ENCODE results near the gene PPP1R36.
A peak's percentile ranks its signal among the peaks of the same experiment; 100 is the strongest.
"Not testable (repeated sequence)": the region's sequence is repeated elsewhere in the genome, so short reads cannot be mapped to it uniquely, and the experiment has no call there.

The PPP1R36 gene

GRCh38 chr14:64522591-64523355 lies 27.0 kb upstream of the PPP1R36 start:
- DNase-seq, result no peak

GRCh38 chr14:64525354-64525753 lies 24.4 kb upstream of the PPP1R36 start:
- no peak for DNase-seq

GRCh38 chr14:64531567-64531966 lies 18.2 kb upstream of the PPP1R36 start:
- DNase-seq, result no peak

- DNase-seq, result no peak
Observed at GRCh38 chr14:64536488-64537245, 13.1 kb upstream of the PPP1R36 start.

DNA sequence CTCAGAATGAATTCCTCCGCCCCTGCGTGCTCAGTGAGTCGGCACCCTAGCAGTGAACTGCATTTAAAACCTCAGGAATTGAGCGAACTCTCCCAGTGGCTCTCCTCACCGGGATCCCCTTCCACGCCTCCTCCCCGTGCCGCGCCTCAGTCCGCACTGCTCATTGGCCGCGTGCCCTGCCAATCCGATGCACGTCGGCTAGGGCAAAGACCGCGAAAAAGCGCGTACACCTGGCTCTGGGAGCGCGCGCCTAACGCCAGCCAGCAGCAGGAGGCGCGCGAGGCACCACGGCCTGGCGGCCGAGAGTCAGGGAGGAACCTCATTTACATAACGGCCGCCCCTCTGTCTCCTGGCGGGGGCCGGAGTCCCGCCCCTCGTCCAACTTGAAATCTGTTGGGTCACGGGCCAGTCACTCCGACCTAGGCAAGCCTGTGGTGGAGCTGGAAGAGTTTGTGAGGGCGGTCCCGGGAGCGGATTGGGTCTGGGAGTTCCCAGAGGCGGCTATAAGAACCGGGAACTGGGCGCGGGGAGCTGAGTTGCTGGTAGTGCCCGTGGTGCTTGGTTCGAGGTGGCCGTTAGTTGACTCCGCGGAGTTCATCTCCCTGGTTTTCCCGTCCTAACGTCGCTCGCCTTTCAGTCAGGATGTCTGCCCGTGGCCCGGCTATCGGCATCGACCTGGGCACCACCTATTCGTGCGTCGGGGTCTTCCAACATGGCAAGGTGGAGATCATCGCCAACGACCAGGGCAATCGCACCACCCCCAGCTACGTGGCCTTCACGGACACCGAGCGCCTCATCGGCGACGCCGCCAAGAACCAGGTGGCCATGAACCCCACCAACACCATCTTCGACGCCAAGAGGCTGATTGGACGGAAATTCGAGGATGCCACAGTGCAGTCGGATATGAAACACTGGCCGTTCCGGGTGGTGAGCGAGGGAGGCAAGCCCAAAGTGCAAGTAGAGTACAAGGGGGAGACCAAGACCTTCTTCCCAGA lies 9.3 kb upstream of the PPP1R36 start, which contains the start of gene HSPA2:
Gene HSPA2, plus strand, starts transcription at position 534 of the 995 bp plus-strand sequence. Its CDS starts 109 bp downstream, at position 643.
- DNase-seq, result peak; percentile 97

- peak; percentile 11 for DNase-seq
Observed at GRCh38 chr14:64541261-64541971, 8.3 kb upstream of the PPP1R36 start.

GRCh38 chr14:64541972-64542835 lies 7.6 kb upstream of the PPP1R36 start:
- peak; percentile 13 for DNase-seq

GRCh38 chr14:64542836-64543201 lies 6.9 kb upstream of the PPP1R36 start:
- DNase-seq, result no peak

GRCh38 chr14:64544607-64545312 lies 5.0 kb upstream of the PPP1R36 start:
- no peak for DNase-seq

DNA sequence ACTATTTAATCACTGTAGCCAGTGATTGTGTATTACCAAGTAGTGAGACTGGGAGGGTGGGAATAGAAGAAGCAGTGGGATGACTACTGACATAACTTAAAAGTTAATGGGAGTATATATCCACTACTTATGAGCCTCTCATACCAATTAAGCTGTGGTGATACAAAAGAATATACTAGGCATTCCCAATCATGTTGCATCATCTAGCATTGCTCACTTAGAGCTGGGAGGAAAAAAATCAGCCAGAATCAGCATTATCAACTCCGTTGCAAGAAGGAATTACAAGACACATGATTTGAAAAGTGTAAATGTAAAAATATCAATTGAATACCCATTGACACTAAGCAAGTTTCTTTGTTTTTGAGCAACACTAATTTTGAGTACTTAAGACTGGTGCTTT lies 745 bp upstream of the PPP1R36 start:
- no peak for DNase-seq

GRCh38 chr14:64550621-64551333 lies 1.0 kb downstream of the PPP1R36 start:
- no peak for DNase-seq

GRCh38 chr14:64554556-64554955 lies 4.8 kb downstream of the PPP1R36 start:
- no peak for DNase-seq

DNA sequence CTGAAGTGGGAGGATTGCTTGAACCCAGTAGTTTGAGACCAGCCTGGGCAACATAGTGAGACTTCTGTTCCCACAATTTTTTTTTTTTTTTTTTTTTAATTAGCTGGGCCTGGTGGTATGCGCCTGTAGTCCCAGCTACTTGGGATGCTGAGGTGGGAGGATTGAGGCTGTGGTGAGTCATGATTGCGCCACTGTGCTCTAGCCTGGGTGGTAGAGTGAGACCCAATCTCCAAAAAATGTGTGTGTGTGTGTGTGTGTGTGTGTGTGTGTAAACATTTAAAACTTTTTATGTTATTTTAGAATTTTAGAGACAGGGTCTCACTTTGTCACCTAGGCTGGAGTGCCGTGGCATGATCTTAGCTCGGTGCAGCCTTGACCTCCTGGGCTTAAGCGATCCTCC lies 6.8 kb downstream of the PPP1R36 start:
- no peak for DNase-seq

DNA sequence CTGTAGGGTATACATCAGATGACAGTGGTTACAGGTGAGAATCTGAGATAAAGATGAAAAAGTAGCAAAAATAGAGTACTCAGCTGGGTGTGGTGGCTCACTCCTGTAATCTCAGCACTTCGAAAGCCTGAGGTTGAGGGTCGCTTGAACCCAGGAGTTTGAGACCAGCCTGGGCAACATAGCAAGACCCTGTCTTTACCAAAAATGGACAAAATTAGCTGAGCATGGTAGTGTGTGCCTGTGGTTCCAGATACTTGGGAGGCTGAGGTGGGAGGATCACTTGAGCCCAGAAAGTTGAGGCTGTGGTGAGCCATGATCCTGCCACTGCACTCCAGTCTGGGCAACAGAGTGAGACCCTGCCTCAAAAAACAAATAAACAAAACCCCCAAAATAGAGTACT lies 8.5 kb downstream of the PPP1R36 start:
- DNase-seq, result not testable (repeated sequence)

GRCh38 chr14:64561631-64562030 lies 11.9 kb downstream of the PPP1R36 start:
- DNase-seq, result no peak

DNA sequence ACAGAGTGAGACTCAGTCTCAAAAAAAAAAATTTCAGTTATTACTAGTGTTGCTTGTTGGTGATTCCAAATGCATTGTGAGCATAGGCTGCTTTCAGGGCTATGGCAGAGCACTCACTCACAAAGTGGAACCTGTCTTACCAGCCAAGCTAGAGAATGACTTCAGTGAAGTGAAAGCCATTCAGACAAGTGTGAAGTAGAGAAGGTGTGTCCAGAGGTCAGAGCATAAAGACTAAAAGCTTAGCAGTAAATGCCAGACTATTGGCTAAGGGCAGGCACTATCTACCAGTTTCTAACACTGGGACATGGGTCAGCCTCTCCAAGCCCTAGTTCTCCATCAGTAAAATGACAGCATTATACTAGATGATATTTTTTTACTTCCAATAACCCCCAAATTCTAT lies 12.7 kb downstream of the PPP1R36 start:
- DNase-seq, result no peak

DNA sequence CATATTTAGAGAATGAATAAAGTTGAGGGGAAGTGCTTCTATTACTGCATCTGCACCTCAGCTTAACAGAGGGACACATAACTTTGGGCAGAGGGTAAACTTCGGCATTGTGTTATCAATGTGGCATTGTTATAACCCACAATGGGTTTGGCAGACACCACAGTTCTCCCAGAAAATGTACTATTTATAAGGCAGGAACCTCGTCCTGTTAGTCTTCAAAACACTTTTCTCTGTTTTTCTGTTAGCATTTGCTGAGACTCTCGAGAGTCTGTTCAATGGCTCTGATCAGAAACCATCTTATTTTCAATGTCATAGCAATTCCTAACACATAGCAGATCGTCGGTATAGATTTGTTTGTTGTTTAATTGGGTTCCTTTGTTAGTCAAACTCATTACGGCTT lies 13.9 kb downstream of the PPP1R36 start:
- no peak for DNase-seq

DNA sequence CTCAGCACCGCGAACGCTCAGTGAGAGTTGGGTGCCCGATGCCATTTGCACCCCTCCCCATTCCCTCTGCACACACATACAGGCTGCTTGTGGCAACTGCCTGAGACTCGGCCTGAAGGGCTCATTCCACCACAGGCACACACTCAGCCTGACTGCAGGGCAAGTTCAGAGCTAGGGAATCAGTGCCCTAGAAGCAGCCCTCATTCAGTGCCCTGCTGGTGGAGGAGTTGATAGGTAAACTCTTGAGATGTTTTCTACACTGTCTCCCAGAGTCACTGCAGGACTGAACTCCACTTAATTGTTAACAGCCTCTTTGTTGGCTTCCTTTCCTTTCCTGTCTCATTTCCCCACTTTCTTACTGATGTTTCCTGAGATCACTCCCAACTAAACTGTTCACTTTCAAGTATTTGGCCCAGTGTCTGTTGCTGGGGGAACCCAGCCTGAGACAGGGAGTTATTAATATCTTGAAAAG lies 16.9 kb downstream of the PPP1R36 start:
- no peak for DNase-seq

GRCh38 chr14:64569138-64569631 lies 19.4 kb downstream of the PPP1R36 start:
- no peak for DNase-seq

DNA sequence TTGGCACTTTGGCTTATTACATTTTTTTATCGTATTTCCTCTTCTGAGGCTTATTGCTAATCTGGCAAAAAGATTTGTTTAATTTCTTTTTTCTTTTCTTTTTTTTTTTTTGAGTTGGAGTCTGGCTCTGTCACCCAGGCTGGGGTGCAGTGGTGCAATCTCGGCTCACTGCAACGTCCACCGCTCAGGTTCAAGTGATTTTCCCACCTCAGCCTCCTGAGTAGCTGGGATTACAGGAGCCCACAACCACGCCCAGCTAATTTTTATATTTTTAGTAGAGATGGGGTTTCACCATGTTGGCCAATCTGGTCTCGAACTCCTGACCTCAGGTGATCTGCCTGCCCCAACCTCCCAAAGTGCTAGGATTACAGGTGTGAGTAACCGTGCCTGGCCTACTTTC lies 19.9 kb downstream of the PPP1R36 start:
- DNase-seq, result not testable (repeated sequence)
